ENCODE measurements around the gene NARF. TPM values are rescaled to one million over a fixed set of nuclear protein-coding genes. Genes with fewer than 3 reads are reported as not detected.

Gene NARF
- total and polyA plus RNA-seq, 2 of the 8 experiments (the other 6 are each of a cell fraction or from before 2014, with no cell fraction given): 97.4 to 131 TPM

DNA sequence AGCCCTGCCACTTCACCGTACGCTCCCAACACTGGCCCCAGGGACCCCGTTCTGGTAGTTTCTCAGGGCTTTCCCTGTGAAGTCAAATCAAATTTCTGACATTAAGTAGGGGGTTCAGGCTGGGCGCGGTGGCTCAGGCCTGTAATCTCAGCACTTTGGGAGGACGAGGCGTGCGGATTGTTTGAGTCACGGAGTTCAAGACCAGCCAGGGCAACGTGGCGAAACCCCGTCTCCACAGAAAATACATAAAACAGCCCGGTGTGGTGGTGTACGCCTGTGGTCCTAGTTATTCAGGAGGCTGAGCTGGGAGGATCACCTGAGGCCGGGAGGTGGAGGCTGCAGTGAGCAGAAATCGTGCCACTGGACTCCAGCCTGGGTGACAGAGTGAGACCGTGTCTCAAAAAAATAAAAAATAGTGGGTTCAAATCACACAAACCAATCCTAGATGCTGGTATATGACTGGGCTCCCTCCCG lies 8.6 kb upstream of the NARF start:
- FAIRE-seq: no peak
- WGBS, 2 experiments (ENCODE audit: extremely low coverage in 1 of 2, insufficient coverage in 1 of 2, insufficient read length in 1 of 2, insufficient replicate concordance in 2 of 2, low coverage in 1 of 2, low lambda C conversion rate in 2 of 2, missing lambda C conversion rate in 1 of 2): 78% methylated on average over 18 of the region's 18 CpGs; no CpG with 5 or more reads in 1 of the 2 experiments
- Histone ChIP-seq H4K5ac (ENCODE audit: insufficient read length, low read depth, low read length) (no peak overlapping the region), H2BK12ac (ENCODE audit: low read depth, low read length) (0 out of 2 replicates have a peak overlapping the region, but pooled peaks have one; percentile 75), H2AK5ac (ENCODE audit: low read depth, low read length) (no peak overlapping the region; the same call in 1 of the 2 replicates), H2BK5ac (ENCODE audit: low read depth, low read length) (peak overlapping the region; percentile 8; the same call in 1 of the 2 replicates), H2BK15ac (ENCODE audit: low read length) (0 out of 2 replicates have a peak overlapping the region, but pooled peaks have one; percentile 29), H4K20me1 (replicated peaks in 1 of 2; ENCODE audit: control insufficient read depth in 1 of 2, insufficient read depth in 2 of 2, low read length in 2 of 2) (peaks cover 2 to 11% of the 10 kb centered on the region in 2 experiments), H3K18ac (ENCODE audit: extremely low read depth, low read length) (peak overlapping the region; percentile 71; the same call in 1 of the 2 replicates), H3K9me3 (ENCODE audit: insufficient read depth in 2 of 2, low read depth in 1 of 2, low read length in 1 of 2) (peaks cover 2 to 10% of the 10 kb centered on the region in 2 experiments; a peak in 3 of 4 replicates), H3K9ac (replicated peaks in 1 of 4; ENCODE audit: extremely low read depth in 1 of 4, low read depth in 3 of 4, low read length in 3 of 4) (peak overlapping the region; percentile 79 to 87 (median 82); a peak in 6 of 7 replicates), H3K14ac (ENCODE audit: insufficient read length) (no peak overlapping the region), H4K8ac (ENCODE audit: extremely low read depth, insufficient read depth, low read length) (peak overlapping the region; percentile 88), H4K91ac (replicated peaks; ENCODE audit: insufficient read length, low read length) (no peak overlapping the region), H2BK120ac (replicated peaks; ENCODE audit: low read depth, low read length) (no peak overlapping the region), H3K79me2 (ENCODE audit: control insufficient read depth in 1 of 2, insufficient read depth in 2 of 2, low read length in 2 of 2) (peaks cover 0 to 6% of the 10 kb centered on the region in 2 experiments; a peak in 1 of 4 replicates), H3K36me3 (ENCODE audit: control insufficient read depth in 2 of 4, insufficient read depth in 4 of 4, low read length in 3 of 4) (peaks cover 0 to 6% (median 4%) of the 10 kb centered on the region in 4 experiments; a peak in 3 of 8 replicates), H3K23me2 (ENCODE audit: low read depth, low read length) (peaks cover 4% of the 10 kb centered on the region; the same call in 1 of the 2 replicates), H3K56ac (replicated peaks; ENCODE audit: insufficient read length, low read depth, low read length) (no peak overlapping the region), H3K4ac (replicated peaks; ENCODE audit: insufficient read length, low read depth, low read length) (peak overlapping the region; percentile 91), H2BK20ac (ENCODE audit: low read length) (no peak overlapping the region), H3K27ac (ENCODE audit: low read depth, low read length) (no peak overlapping the region), H3K4me2 (ENCODE audit: insufficient read depth in 1 of 2, low read depth in 2 of 2, low read length in 2 of 2) (peak overlapping the region; percentile 80 to 86), H3K79me1 (ENCODE audit: low read depth, low read length) (no peaks in the 10 kb centered on the region; the same call in 1 of the 2 replicates), H3K23ac (ENCODE audit: insufficient read length) (no peak overlapping the region), H2AFZ (ENCODE audit: low read length) (no peak overlapping the region), H3K27me3 (replicated peaks in 1 of 4; ENCODE audit: control insufficient read depth in 3 of 4, extremely low read depth in 1 of 4, insufficient read depth in 3 of 4, low read length in 3 of 4) (no peaks in the 10 kb centered on the region), H3K4me1 (replicated peaks in 1 of 4; ENCODE audit: control insufficient read depth in 3 of 4, insufficient read depth in 4 of 4, low read length in 3 of 4) (peaks cover 0 to 9% (median 3%) of the 10 kb centered on the region in 4 experiments; a peak in 4 of 7 replicates), H3K4me3 (ENCODE audit: extremely low read depth in 1 of 4, insufficient read depth in 2 of 4, low read depth in 3 of 4, low read length in 4 of 4) (peak overlapping the region; percentile 66 to 97 (median 86))
- ChIA-PET CTCF (ENCODE audit: partially characterized antibody) (interaction anchor here (1.4 to 2.2 kb wide), 3 partner anchors 25 to 99 kb away, joined by 3 to 5 read pairs (median 5); no protein-coding TSS in a partner anchor), POLR2A (ENCODE audit: partially characterized antibody) (interaction anchor here (0.9 to 2.2 kb wide), 5 partner anchors 8 to 105 kb away, joined by 3 to 12 read pairs (median 5); partner anchors contain the start of gene NARF)
- no peak for DNase-seq (ENCODE audit: low read depth in 1 of 2, low spot score in 2 of 2)
- TF ChIP-seq SUZ12 (IDR thresholded peaks at IDR 0.05; ENCODE audit: low read length) (no peak), TBP (IDR thresholded peaks at IDR 0.05; ENCODE audit: low read depth, low read length) (no peak), HDAC2 (IDR thresholded peaks at IDR 0.05; ENCODE audit: borderline replicate concordance in 1 of 2, low read depth in 2 of 2, low read length in 2 of 2) (no peak), BACH1 (IDR thresholded peaks at IDR 0.05; ENCODE audit: low read length) (no peak), TAF1 (IDR thresholded peaks at IDR 0.05; ENCODE audit: low read depth, low read length) (no peak), CTBP2 (IDR thresholded peaks at IDR 0.05; ENCODE audit: borderline replicate concordance, insufficient read depth, insufficient read length, low read length) (no peak), TAF7 (optimal IDR thresholded peaks at IDR 0.05; ENCODE audit: borderline replicate concordance, low read depth, low read length) (no peak), SP2 (IDR thresholded peaks at IDR 0.05; ENCODE audit: low read length) (no peak), EP300 (IDR thresholded peaks at IDR 0.05; ENCODE audit: borderline replicate concordance in 1 of 2, low read depth in 2 of 2, low read length in 2 of 2) (no peak)
